HepG2 (cell line): ENCODE measurements around the gene HPD. TPM values are rescaled to one million over a fixed set of nuclear protein-coding genes. Genes with fewer than 3 reads are reported as not detected.

Experiments
- ATAC-seq: fragments of 200-7000 bp; cut with Tn5 transposase; 3 replicates; pipeline ENCODE4 v1.9.1; 2020; ENCODE audit warnings: mild to moderate bottlenecking, moderate library complexity
- BruUV-seq: library from RNA; stranded (reverse); fragments of 400-500 nt; replicated peaks from 2 replicates; lab custom pipeline; 2021; lab: Mats Ljungman, UMichigan
- CTCF ChIA-PET: fragments of 300-600 bp; formaldehyde crosslinking; extraction: SDS; loops from one replicate; lab custom pipeline; 2021; ENCODE audit warnings: low total read pairs, inconsistent platforms, low intra/inter-chr PET ratio; lab: Yijun Ruan, JAX
- POLR2A ChIA-PET: fragments of 350-600 bp; sonication (Branson Sonifier 250); formaldehyde crosslinking; loops from one replicate; lab custom pipeline; 2020; ENCODE audit warnings: antibody characterized with exemption, inconsistent platforms; lab: Yijun Ruan, JAX
- DNase-seq: peaks from one replicate; pipeline ENCODE4 v3.0.0-alpha.2; 2015; ENCODE audit warnings: low spot score
- FAIRE-seq: peaks from 3 replicates; lab custom pipeline; 2011; peaks lifted over from hg19 to GRCh38; lab: Jason Lieb, UNC
- H2AFZ ChIP-seq: one replicate; pipeline ENCODE4 v1.6.1; 2011; ENCODE audit warnings: low read length, inconsistent platforms
- H3K27ac ChIP-seq: fragments of 300-600 bp; 3 replicates; pipeline ENCODE4 v1.8.0; 2011; ENCODE audit warnings: mixed run types, mild to moderate bottlenecking, mixed read lengths, low read length, inconsistent platforms; ENCODE audit not compliant: insufficient read depth; ENCODE audit errors: extremely low read length
- H3K27me3 ChIP-seq, 2 experiments: fragments of 200-600 bp in 1 of 2; 2 replicates in 1 of 2; 3 replicates in 1 of 2; pipeline versions ENCODE4 v1.6.0 to v1.8.0; 2011; ENCODE audit warnings: low read length in 2 of 2, mild to moderate bottlenecking in 2 of 2, moderate library complexity in 2 of 2, inconsistent platforms in 1 of 2; ENCODE audit not compliant: insufficient read depth in 2 of 2, control insufficient read depth in 1 of 2
- H3K36me3 ChIP-seq, 2 experiments: fragments of 200-600 bp in 1 of 2; replicated peaks in 1 of 2; 2 replicates in 1 of 2; 3 replicates in 1 of 2; pipeline versions ENCODE4 v1.5.1 to v1.8.0; 2011; ENCODE audit warnings: low read length in 2 of 2, inconsistent platforms in 1 of 2; ENCODE audit not compliant: insufficient read depth in 2 of 2, control insufficient read depth in 1 of 2
- H3K4me1 ChIP-seq: 2 replicates; pipeline ENCODE4 v1.5.1; 2012; ENCODE audit warnings: low read length, inconsistent platforms; ENCODE audit not compliant: insufficient read depth
- H3K4me2 ChIP-seq: 2 replicates; pipeline ENCODE4 v1.6.0; 2011; ENCODE audit warnings: low read depth, low read length, inconsistent platforms
- H3K4me3 ChIP-seq, 3 experiments: fragments of 200-600 bp in 1 of 3; sonication (generic), shearing (Covaris generic) in 1 of 3; replicated peaks in 1 of 3; 2 replicates each; pipeline ENCODE4 v1.5.1; 2011 to 2016; ENCODE audit warnings: low read length in 3 of 3, inconsistent platforms in 2 of 3, low read depth in 2 of 3, mild to moderate bottlenecking in 2 of 3, control low read depth in 1 of 3, mixed read lengths in 1 of 3; ENCODE audit not compliant: insufficient read depth in 1 of 3
- H3K79me2 ChIP-seq: one replicate; pipeline ENCODE4 v1.6.1; 2011; ENCODE audit warnings: low read length, inconsistent platforms; ENCODE audit not compliant: insufficient read depth
- H3K9ac ChIP-seq: 2 replicates; pipeline ENCODE4 v1.6.0; 2011; ENCODE audit warnings: mild to moderate bottlenecking, low read depth, low read length, inconsistent platforms; ENCODE audit not compliant: insufficient read depth
- H3K9me3 ChIP-seq: 2 replicates; pipeline ENCODE4 v1.5.1; 2012; ENCODE audit warnings: mild to moderate bottlenecking, low read length
- H4K20me1 ChIP-seq: 2 replicates; pipeline ENCODE4 v1.6.0; 2011; ENCODE audit warnings: inconsistent platforms, mild to moderate bottlenecking, low read length, moderate library complexity; ENCODE audit not compliant: insufficient read depth
- MTA1 ChIP-seq: sonication (generic); formaldehyde crosslinking; IDR thresholded peaks from 2 replicates; pipeline ENCODE4 v1.4.0; 2020; ENCODE audit warnings: missing genetic modification reagents, mild to moderate bottlenecking, borderline replicate concordance
- ZNF382 ChIP-seq: sonication (generic); formaldehyde crosslinking; IDR thresholded peaks from 2 replicates; pipeline ENCODE4 v1.5.0; 2020; ENCODE audit warnings: missing genetic modification reagents, mild to moderate bottlenecking, borderline replicate concordance
- WGBS: methylation state at CpG from one replicate; pipeline ENCODE4 v1.1.6; 2017; ENCODE audit warnings: low lambda C conversion rate; 5-methylcytosine and 5-hydroxymethylcytosine counted together
- in situ Hi-C: cut with HindIII; loops from 2 replicates; pipeline ENCODE4 v1.10.0; 2017; ENCODE audit warnings: low pct_unique_long_range_greater_than_20kb; ENCODE audit not compliant: extremely low pct_ligation_motif_present
- intact Hi-C: fragments of 100-400 bp; cut with micrococcal nuclease; formaldehyde crosslinking; loops from one replicate; pipeline ENCODE4 v1.10.0; 2022; ENCODE audit not compliant: unreplicated experiment
- polyA plus RNA-seq, 8 experiments: library from polyadenylated mRNA; depleted of rRNA in 3 of 8; stranded (reverse) in 7 of 8; unstranded in 1 of 8; fragments of >200 nt; fragmentation: Illumina TruSeq in 4 of 8; extraction: Trizol in 4 of 8; gene quantifications; 2 replicates each; pipeline versions ENCODE4 v1.2.1 to v1.2.3, GENCODE V29; 2011 to 2016; ENCODE audit warnings: low read depth in 4 of 8, missing spikeins in 1 of 8, mixed read lengths in 1 of 8; ENCODE audit not compliant: insufficient read depth in 1 of 8
- total RNA-seq, 5 experiments: library from RNA; depleted of rRNA; stranded (reverse); fragments of >200 nt; fragmentation: Illumina TruSeq; extraction: Trizol; gene quantifications; 2 replicates each; pipeline ENCODE4 v1.2.3, GENCODE V29; 2016; ENCODE audit warnings: low read depth in 1 of 5
- TF ChIP-seq, protein P1 (sequence below): sonication (generic); formaldehyde crosslinking; IDR thresholded peaks from 2 replicates; pipeline ENCODE4 v1.5.1; 2020; ENCODE audit warnings: missing genetic modification reagents, mild to moderate bottlenecking, borderline replicate concordance
- TF ChIP-seq, protein P2 (sequence below): sonication (generic); formaldehyde crosslinking; IDR thresholded peaks from 2 replicates; pipeline ENCODE4 v1.4.0; 2020; ENCODE audit warnings: mild to moderate bottlenecking, missing genetic modification reagents
- TF ChIP-seq, protein P3 (sequence below): sonication (generic); formaldehyde crosslinking; IDR thresholded peaks from 2 replicates; pipeline ENCODE4 v1.8.1; 2023; ENCODE audit warnings: mild to moderate bottlenecking, moderate library complexity, missing genetic modification reagents

The HPD gene
- total and polyA plus RNA-seq, 2 of the 13 experiments (the other 11 are each of a cell fraction or from before 2014, with no cell fraction given): 120 to 195 TPM

DNA sequence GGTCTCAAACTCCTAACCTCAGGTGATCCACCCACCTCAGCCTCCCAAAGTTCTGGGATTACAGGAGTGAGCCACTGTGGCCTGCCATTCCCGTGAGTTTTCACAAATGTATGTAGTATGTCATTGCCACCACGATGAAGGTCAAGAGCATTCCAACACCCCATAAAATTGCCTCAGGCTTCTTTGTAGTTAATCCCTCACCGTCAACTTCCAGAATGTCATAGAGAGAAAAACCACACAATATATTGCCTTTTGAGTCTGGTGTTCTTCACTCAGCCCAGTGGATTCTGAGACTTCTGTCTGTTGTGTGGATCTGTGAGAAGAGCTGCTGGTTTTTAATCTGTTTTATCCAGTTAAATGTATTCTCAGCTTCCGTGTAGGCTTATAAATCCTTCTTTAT is 47.1 kb upstream of the HPD start:
- in situ Hi-C loops (no loop called here), intact Hi-C loops (no loop called here)
- Histone ChIP-seq H3K9me3 (no peaks in the 10 kb centered on the region), H3K36me3 (peaks cover 22 to 47% of the 10 kb centered on the region in 2 experiments; a peak in 4 of 5 replicates), H3K27ac (no peak overlapping the region), H4K20me1 (no peaks in the 10 kb centered on the region), H3K79me2 (no peaks in the 10 kb centered on the region), H3K27me3 (no peaks in the 10 kb centered on the region; a peak in 1 of 5 replicates), H3K9ac (no peak overlapping the region), H3K4me1 (peaks cover 8% of the 10 kb centered on the region), H2AFZ (no peak overlapping the region), H3K4me2 (no peak overlapping the region), H3K4me3 (no peak overlapping the region)
- POLR2A ChIA-PET: no interaction called here
- no peak for DNase-seq
- 96% methylated on average over 4 of the region's 4 CpGs for WGBS
- ATAC-seq: no peak
- CTCF ChIA-PET: no interaction called here
- BruUV-seq: no TSS peak
- FAIRE-seq: no peak
- TF ChIP-seq, protein P1, sequence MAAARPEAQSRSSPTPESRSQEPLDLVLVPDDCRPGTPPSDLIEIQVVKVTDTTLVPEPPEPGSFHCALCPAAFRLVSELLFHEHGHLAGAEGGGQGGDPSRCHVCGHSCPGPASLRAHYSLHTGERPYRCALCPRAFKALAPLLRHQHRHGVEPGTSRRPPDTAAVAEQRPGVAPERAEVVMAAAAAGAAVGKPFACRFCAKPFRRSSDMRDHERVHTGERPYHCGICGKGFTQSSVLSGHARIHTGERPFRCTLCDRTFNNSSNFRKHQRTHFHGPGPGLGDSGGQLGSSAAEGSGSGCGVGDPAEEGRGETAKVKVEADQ (CRISPR knock-in tag): no peak
- TF ChIP-seq, protein P2, sequence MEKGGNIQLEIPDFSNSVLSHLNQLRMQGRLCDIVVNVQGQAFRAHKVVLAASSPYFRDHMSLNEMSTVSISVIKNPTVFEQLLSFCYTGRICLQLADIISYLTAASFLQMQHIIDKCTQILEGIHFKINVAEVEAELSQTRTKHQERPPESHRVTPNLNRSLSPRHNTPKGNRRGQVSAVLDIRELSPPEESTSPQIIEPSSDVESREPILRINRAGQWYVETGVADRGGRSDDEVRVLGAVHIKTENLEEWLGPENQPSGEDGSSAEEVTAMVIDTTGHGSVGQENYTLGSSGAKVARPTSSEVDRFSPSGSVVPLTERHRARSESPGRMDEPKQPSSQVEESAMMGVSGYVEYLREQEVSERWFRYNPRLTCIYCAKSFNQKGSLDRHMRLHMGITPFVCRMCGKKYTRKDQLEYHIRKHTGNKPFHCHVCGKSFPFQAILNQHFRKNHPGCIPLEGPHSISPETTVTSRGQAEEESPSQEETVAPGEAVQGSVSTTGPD (CRISPR knock-in tag): no peak
- TF ChIP-seq, protein P3, sequence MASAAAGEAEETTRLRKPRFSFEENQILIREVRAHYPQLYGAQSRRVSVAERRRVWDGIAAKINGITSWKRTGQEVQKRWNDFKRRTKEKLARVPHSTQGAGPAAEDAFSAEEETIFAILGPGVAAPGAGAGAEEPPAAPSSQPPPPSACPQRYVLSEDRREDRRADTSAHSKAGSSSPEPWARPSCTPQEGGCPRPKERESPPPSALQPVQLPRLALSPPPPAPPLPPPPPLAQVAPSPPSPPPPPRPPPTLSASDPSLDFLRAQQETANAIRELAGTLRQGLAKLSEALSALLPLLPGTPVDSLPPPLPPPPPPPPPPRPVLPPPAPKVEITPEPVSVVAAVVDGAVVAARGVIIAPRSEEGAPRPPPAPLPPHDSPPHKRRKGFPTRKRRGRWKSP: no peak
- TF ChIP-seq ZNF382 (CRISPR knock-in tag): no peak
- no peak for TF ChIP-seq MTA1 (CRISPR knock-in tag)
- TF ChIP-seq, all 625 proteins: peak for 0
